HuH-7 (cell line): ENCODE results near the gene ACSS2.

ENCODE experiments used
- DNase-seq: peaks from one replicate; pipeline ENCODE4 v3.0.0; 2011; ENCODE audit warnings: low spot score

ACSS2 gene

GRCh38 chr20:34915749-34916455, 39.5 kb downstream of the ACSS2 start:
- DNase-seq, result no peak

DNA sequence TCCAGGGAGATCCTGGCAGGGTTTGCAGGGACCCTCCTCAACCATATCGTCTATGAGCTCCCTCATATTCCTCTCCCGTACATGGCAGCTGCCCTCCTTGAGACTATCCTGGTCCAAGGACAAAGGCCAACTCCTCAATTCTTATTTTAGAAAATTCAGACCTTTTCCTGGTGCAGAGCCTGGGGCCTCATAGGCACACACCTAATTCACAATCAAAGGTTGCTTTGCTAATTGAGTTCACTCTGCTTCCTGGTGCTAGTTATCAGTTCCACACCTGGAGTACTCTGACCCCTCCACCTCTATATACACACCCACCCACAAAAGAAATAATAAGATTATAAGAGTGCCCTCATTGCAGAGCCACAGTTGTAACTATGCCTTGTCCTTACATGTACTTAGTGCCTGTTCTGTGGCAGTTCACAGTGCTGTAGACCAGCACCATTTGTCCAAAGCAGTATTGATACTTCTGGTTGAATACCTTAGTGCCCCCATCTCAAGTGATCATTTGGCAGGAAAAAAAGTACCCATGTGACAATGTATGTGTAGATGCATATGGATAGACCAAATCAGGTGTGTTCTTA, 40.5 kb downstream of the ACSS2 start:
- DNase-seq, result no peak

GRCh38 chr20:34920055-34920454, 43.6 kb downstream of the ACSS2 start:
- no peak for DNase-seq

DNA sequence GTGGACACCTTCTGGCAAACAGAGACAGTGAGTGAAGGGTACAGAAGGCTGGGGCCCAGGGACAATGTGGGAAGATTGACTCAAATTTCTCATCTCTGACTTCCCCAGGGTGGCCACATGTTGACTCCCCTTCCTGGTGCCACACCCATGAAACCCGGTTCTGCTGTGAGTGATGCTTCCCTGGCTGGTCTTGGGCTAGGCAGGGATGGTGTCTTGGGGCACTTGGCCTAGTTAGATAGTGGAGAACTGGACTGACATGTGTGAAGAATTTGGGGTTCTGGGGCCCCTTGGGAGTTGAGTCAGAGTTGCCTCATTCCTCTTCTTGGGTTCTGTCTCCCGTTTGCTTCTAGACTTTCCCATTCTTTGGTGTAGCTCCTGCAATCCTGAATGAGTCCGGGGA, 45.0 kb downstream of the ACSS2 start:
- no peak for DNase-seq

- no peak for DNase-seq
These were observed 46.4 kb downstream of the ACSS2 start for GRCh38 chr20:34922654-34923381.

DNA sequence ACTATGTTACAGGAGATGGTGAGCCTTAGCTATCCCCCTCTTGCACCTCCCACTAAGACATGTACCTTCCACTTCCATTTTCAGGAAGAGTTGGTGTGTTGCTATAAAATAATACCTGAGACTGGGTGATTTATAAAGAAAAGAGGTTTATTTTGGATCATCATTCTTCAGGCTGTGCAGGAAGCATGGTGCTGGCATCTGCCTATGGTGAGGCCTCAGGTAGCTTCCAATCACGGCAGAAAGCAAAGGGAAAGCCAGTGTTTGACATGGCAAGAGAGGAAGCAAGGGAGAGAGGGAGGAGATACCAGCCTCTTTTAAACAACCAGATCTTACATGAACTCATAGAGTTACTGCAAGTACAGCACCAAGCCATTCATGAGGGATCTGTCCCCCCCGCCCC, 47.0 kb downstream of the ACSS2 start:
- no peak for DNase-seq

- no peak for DNase-seq
These were observed 48.9 kb downstream of the ACSS2 start for GRCh38 chr20:34925341-34925740.

- DNase-seq, result no peak
These were observed 49.6 kb downstream of the ACSS2 start for GRCh38 chr20:34925981-34926380.

GRCh38 chr20:34926581-34926980, 50.2 kb downstream of the ACSS2 start:
- DNase-seq, result no peak

DNA sequence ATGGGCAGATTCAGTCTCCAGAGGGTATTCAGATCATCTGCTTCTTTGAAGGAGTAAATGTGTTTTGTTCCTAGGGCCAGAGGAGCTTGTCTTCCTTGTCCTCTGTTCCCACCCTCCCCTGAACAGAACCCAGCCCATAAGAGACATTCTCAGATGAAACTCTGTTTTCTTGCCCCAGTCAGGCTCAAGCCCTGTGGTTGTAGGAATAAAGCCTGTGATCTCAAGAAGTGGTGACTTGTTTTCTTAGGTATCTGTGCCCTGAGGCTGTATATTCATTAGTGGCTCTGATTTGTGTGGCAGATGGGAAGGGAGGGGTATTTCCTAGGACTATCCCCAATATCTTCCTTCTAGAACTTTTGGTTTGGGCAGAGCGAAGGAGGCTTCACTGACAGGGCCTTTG, 51.3 kb downstream of the ACSS2 start:
- no peak for DNase-seq

GRCh38 chr20:34928411-34928810, 52.0 kb downstream of the ACSS2 start:
- no peak for DNase-seq

DNA sequence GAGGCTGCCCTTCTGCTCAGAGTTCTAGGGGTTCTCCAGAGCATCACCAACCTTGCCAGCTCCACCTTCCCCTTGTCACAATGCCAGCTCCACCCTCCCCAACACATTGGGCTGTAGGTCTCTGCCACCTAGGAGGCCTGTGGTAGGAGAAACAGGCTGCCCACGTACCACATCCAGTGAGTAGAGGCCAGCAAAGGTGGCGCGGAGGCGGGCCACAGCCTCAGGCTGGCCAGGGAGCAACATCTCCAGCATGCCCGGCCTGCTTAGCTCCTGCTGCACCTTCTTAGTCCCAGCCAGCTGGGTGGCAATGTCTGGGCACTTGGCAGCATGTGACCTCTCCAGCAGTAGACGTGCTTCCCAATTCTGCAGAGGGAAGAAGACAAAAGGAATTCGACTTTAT, 55.4 kb downstream of the ACSS2 start:
- DNase-seq, result no peak

GRCh38 chr20:34938466-34939163, 62.2 kb downstream of the ACSS2 start:
- DNase-seq, result no peak

DNA sequence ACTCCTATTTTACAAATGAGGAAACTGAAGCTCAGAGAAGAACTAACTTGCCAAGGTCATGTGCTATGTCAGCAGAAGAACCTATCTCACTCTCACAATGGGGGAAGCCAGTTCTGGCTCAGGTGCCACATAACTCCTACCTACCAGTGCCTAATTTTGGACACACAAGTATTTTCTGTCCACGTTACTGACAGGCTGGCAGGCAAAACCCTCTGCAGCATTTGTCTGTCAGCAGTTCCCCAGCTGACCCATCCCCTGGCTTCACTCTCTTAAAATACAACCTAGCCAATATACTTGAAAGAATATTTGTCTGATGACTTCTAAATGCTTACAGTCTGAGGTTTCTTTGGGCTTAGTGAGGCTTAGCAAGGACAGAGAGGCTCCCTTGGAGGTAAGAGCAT, 63.7 kb downstream of the ACSS2 start:
- no peak for DNase-seq

GRCh38 chr20:34941226-34941625, 64.8 kb downstream of the ACSS2 start:
- DNase-seq, result no peak

GRCh38 chr20:34942301-34942700, 65.9 kb downstream of the ACSS2 start:
- DNase-seq, result no peak

- DNase-seq, result no peak
These were observed 67.6 kb downstream of the ACSS2 start for GRCh38 chr20:34943808-34944567.

- DNase-seq, result no peak
These were observed 69.1 kb downstream of the ACSS2 start for GRCh38 chr20:34945315-34946077.

DNA sequence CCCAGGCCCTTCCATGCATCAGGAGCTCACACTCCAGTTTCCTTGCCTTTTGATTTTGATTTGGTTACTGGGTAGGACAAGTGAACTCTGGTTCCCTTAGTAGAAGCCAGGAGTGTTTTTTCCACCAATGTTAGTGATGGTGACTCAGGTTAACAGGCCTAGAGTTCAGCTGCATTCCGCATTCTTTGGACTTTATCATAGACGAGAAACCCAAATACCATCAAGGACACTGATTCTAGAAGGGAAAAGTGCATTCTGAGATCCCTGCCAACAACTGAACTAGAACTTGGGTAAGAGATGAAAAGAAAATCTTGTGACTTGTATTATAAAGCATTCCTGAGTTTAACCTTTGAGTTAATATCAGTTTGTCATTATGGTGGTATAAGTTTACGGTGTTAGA, 70.2 kb downstream of the ACSS2 start:
- no peak for DNase-seq

DNA sequence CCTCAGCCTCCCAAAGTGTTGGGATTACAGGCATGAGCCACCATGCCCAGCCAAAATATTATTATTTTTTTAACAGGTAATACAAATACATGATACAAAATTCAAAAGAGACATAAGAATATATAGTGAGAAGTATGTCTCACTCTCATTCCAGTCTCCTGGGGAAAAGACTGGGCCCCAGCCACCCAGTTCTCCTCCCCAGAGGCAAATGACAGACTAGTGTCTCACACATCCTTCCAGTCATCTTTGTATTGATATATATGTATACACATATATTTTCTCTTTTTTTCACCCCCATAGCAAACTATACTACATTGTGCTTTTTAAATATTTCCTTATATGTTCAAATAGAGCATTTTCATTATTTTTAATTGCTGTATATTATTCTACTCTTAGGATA, 70.9 kb downstream of the ACSS2 start:
- no peak for DNase-seq

GRCh38 chr20:34948030-34948429, 71.6 kb downstream of the ACSS2 start:
- no peak for DNase-seq
